Glomerular visceral epithelial cell (primary cell): ENCODE measurements around the gene ENO4.

Experiments used
- DNase-seq: peaks from one replicate; pipeline ENCODE4 v3.0.0-alpha.2; 2016; ENCODE audit errors: extremely low spot score

ENO4 gene

DNA sequence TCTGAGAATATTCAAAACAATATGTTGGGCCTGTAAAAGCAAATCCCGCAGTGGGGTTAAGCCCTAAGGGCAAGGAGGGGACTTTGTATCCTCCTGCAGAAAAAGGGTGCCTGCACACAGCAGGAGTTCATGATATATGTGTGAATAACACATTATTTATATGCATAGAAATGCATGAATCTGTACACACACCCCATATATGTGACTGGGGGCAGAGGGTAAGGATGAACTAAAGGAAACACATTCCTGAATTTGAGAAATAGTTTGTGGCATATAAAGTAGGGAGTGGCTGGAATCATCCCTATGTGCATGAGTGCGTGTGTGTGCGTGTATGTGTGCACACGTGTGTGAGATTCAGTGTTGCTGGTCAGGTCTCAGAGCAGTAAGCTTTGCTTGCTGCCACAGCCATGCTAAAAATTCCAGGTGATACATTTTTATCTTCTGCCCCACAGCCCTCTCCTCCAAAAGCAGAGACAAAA is 18.9 kb downstream of the ENO4 start:
- no peak for DNase-seq

DNA sequence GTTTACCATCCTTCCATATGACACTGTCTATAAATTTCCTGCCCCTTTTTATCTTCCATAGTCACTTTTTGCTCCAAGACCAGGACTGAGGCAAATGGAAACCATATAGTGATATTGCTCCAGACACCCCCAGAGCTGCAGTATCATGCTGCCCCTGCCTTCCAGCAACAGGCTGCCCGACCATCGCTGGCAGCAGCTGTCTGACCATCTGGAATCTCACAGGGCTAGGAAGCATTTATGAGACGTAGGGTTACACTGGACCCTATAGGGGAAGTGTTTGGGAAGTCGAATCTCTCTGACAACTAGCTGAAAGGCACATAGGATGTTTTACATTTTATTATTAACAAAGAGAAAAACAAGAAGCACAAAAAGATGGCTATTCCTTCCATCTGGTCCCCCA is 19.4 kb downstream of the ENO4 start:
- DNase-seq = no peak

- DNase-seq = no peak
Observed at GRCh38 chr10:116870949-116871348, 21.6 kb downstream of the ENO4 start.

GRCh38 chr10:116873134-116873533 is 23.8 kb downstream of the ENO4 start:
- DNase-seq = no peak

DNA sequence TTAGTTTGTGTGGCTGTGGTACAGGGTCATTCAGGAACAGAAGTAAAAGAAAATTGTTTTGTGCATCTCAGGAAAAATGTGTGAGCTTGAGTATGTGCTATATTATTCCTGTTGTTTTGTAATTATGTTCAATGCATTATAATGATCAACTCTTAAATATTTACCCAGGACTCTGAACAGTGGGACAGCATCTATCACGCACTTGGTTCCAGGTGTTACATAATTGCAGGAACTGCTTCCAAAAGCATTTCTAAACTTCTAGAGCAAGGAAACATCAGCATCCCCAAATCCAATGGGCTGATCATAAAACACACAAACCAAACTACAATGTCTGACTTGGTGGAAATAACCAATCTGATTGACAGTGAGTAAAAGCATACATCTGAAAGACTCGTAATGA is 26.6 kb downstream of the ENO4 start:
- DNase-seq = no peak

- no peak for DNase-seq
Observed at GRCh38 chr10:116877391-116877790, 28.1 kb downstream of the ENO4 start.

- DNase-seq = no peak
Observed at GRCh38 chr10:116878123-116878522, 28.8 kb downstream of the ENO4 start.

DNA sequence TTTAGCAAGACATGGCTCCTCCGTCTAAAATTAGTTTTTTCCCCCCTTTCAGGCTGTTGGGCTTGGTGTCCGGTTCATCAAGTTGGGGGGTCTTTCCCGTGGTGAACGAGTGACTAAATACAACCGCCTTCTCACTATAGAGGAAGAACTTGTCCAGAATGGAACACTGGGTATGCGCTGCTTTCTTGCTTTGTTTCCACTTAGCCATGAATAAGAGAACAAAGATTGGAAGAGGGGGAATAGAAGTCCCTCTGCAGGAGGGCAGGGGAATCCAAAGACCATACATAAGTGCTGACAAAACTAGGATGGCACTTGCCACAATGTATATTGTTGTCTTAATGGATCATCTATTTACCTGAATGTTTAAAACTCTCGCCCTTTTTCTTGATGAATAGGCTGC is 30.5 kb downstream of the ENO4 start:
- no peak for DNase-seq

GRCh38 chr10:116880716-116881482 is 31.6 kb downstream of the ENO4 start:
- DNase-seq = peak; percentile 52

DNA sequence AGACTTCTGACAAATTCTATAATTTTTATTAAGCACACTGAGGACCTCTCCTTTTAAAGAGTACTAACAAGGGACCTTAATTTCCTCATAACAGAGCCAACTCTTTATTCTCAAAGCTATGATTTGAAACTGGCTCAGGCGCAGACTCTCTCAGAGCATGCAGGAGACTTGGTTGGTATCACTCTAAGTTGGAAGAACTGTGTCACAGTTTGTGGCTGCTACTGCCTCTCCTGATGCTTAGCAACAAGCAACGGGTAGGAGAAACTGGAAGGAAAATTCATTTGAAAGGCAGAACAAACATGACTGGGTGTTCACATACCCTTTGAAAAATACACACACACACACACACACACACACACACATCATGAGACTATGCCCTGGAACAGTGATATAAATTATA is 33.3 kb downstream of the ENO4 start:
- DNase-seq = no peak

- no peak for DNase-seq
Observed at GRCh38 chr10:116886772-116887171, 37.5 kb downstream of the ENO4 start.

DNA sequence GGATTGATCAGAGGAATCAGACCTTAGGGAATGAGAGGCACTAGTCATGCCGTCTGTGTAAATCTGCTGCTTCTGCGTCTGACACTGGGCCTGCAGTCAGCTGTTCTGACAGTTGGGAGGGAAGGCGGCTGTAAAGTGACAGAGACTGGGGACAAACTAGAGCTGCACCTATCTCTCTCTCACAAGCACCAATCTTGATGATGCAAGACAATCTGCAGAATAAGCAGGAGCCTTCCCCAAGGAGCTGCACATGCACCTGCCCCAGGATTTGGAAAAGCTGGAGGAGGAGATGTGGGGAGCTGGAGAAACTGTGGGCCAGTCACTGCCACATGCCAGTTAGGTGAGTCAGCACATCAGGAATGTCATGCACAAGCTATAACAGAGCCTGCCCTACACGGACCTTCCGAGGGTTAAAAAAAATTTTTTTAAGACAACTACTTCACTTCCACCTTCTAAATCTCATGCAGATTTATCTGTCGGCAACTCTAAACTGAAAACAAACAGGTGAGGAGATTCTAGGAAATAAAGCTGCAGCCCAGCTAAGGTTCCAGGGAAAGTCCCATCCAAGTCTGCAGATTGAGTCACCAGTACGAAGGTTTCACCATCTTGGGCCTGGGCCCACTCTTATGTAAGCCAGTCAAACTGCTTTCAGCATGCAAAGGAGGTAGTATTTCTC is 39.2 kb downstream of the ENO4 start:
- peak; percentile 85 for DNase-seq

DNA sequence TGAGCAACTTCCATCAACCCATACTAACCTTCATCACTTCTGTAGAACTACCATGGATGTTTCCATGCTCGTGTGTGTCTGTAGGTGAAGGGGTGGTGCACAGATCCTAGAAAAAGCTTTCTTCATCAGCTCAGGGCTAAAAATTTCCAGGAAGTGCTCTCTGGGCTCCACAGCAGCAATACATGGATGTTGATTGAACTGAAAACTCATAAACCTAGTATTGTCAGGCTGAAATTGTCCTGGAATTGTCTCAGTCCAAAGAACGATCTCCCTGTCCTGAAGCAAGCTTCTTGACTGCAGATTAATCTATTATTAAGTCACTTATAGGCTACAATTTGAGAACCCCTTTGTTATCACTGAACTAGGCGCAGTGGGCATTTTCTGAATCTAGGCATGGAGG is 39.8 kb downstream of the ENO4 start:
- no peak for DNase-seq

- DNase-seq = no peak
Observed at GRCh38 chr10:116891208-116891607, 41.9 kb downstream of the ENO4 start.

GRCh38 chr10:116892907-116893685 is 43.8 kb downstream of the ENO4 start:
- no peak for DNase-seq

DNA sequence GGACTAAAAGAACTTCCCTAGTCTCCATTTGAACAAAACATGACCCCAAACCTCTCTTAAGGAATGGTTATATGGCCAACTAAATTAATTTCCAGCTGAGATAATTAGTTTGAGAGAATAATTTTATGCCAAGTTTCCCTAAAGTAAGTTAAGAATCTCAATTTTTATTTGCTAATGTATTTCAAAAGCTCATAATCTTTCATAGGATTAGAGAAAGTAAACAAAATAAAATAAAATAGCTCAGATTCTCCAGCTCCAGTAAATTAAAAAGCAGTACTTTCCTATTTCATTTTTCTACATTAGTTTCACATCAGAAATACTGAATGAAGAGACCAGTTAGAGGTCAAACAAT is 44.4 kb downstream of the ENO4 start:
- no peak for DNase-seq

- DNase-seq = peak; percentile 54
Observed at GRCh38 chr10:116899626-116900025, 50.3 kb downstream of the ENO4 start.

DNA sequence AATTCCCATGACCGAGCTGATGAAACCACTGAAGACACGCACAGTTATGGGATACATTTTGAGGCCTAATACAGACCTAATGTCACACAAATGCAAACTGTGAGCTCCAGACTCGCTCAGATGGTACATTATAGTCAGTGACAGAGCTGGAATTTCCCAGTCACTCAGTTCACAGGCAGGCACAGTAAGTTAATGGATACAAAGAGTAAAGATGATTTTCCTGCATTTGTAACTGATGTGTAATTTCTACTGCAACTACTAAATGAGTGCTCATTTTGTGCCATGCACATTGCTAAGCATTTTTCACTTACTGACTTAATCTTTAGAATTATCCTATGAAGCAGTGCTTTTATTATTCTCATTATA is 56.5 kb downstream of the ENO4 start:
- DNase-seq = peak; percentile 40

DNA sequence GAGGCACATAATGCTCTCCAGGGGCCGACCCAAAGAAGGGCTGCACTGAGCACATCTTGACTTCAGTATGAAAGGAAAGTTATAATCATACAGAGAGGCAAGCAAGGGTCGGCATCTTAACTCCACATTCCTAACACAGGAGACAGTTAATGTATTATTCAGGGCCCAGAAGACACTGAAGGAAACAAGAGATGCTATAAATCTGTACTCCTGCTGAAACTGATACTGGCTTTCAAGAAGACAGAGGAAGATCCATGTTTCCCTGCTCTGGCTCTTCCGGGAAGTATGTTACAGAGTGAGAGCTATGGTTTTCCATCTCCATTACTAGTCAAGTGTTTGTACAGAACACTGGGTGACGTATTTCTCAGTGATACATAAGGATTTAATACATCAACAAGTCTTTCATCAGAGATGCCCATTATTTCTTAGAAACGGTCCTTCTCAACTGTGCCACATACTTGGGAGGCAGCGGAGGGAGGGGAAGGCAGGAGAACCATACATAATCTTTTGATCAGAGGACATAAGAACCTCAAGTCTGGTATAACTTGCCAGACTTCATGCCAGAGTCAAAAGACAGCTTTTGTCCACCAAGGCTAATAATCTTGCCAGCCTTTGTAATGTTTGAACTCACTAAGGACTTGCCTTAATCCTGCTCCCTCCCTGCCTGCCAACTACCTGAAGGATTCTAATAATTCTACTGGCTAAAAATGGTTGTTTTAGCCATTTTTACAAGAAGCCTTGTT is 58.1 kb downstream of the ENO4 start:
- no peak for DNase-seq

GRCh38 chr10:116909307-116909706 is 60.0 kb downstream of the ENO4 start:
- no peak for DNase-seq

GRCh38 chr10:116910910-116911309 is 61.6 kb downstream of the ENO4 start:
- DNase-seq = no peak

GRCh38 chr10:116912162-116912561 is 62.9 kb downstream of the ENO4 start:
- DNase-seq = no peak
